Measurements from ENCODE around the gene GLT1D1. TPM values are rescaled to one million over a fixed set of nuclear protein-coding genes. Genes with fewer than 3 reads are reported as not detected.

GLT1D1 gene
- total RNA-seq, 2 experiments from 2014 or later, result not detected

GRCh38 chr12:128871516-128871892 is 18.2 kb downstream of the GLT1D1 start:
- Mint-ChIP-seq H3K36me3 (ENCODE audit: low read depth) (no peaks in the 10 kb centered on the region), H3K27me3 (ENCODE audit: low read depth) (no peaks in the 10 kb centered on the region), H3K4me1 (ENCODE audit: low read depth) (no peaks in the 10 kb centered on the region), H3K4me3 (no peak overlapping the region), H3K27ac (no peak overlapping the region), H3K9me3 (no peaks in the 10 kb centered on the region)
- no peak for DNase-seq
- intact Hi-C loops (cut with micrococcal nuclease), result no loop called here
- CTCF ChIA-PET, result no interaction called here

DNA sequence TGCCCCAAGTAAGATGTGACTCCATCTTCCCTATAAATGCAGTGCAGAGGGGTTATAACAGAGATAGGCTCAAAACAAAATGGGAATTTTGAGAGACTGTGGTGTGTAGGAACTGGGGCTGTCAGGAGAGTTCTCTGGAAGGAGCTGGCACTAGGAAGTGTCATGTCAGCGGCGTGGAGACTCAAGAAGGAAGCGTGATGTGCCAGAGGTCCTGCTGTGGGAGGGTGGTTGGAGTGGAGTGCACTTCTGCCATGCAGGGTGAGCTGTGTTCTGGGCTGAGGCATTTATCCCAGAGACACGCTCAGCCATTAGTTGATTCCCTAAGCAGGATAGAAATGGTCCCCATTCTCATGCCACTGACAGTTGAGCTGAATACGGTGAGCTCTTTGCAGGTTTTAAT is 19.0 kb downstream of the GLT1D1 start:
- Mint-ChIP-seq H3K4me3 (no peak overlapping the region), H3K9me3 (peaks cover 7% of the 10 kb centered on the region), H3K27me3 (ENCODE audit: low read depth) (no peaks in the 10 kb centered on the region), H3K4me1 (ENCODE audit: low read depth) (no peaks in the 10 kb centered on the region), H3K27ac (no peak overlapping the region), H3K36me3 (ENCODE audit: low read depth) (no peaks in the 10 kb centered on the region)
- intact Hi-C loops (cut with micrococcal nuclease), result no loop called here
- no peak for DNase-seq
- CTCF ChIA-PET, result no interaction called here

- no peak overlapping the region for H3K27ac Mint-ChIP-seq
- no peaks in the 10 kb centered on the region for H3K36me3 Mint-ChIP-seq (ENCODE audit: low read depth)
- peaks cover 16% of the 10 kb centered on the region for H3K9me3 Mint-ChIP-seq
- no peak for DNase-seq
- CTCF ChIA-PET, result interaction anchor here (0.5 kb wide), 1 partner anchor 99 kb away, joined by 5 read pairs; no protein-coding TSS in a partner anchor
- intact Hi-C loops (cut with micrococcal nuclease), result no loop called here
- no peaks in the 10 kb centered on the region for H3K4me1 Mint-ChIP-seq (ENCODE audit: low read depth)
- H3K27me3 Mint-ChIP-seq (ENCODE audit: low read depth), result no peaks in the 10 kb centered on the region
- H3K4me3 Mint-ChIP-seq, result no peak overlapping the region
Observed at GRCh38 chr12:128876559-128876958, 23.3 kb downstream of the GLT1D1 start.

GRCh38 chr12:128879898-128880764 is 26.9 kb downstream of the GLT1D1 start:
- H3K4me1 Mint-ChIP-seq (ENCODE audit: low read depth), result no peaks in the 10 kb centered on the region
- H3K36me3 Mint-ChIP-seq (ENCODE audit: low read depth), result no peaks in the 10 kb centered on the region
- H3K27ac Mint-ChIP-seq, result no peak overlapping the region
- H3K27me3 Mint-ChIP-seq (ENCODE audit: low read depth), result no peaks in the 10 kb centered on the region
- no peak overlapping the region for H3K4me3 Mint-ChIP-seq
- DNase-seq, result no peak
- peaks cover 16% of the 10 kb centered on the region for H3K9me3 Mint-ChIP-seq
- intact Hi-C loops (cut with micrococcal nuclease), result no loop called here
- CTCF ChIA-PET, result no interaction called here

DNA sequence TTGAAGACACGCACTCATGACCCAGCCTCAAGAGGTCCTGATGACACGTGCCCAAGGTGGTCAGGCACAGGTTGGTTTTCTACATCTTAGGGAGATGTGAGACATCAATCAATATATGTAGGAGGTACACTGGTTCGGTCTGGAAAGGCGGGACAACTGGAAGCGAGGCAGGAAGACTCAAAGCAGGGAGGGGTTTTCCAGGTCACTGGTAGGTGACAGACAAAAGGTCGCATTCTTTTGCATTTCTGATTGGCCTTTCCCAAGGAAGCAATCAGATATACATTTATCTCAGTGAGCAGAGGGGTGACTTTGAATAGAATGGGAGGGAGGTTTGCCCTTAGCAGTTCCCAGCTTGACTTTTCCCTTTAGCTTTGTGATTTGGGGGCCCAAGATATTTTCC is 38.6 kb downstream of the GLT1D1 start:
- Mint-ChIP-seq H3K4me1 (ENCODE audit: low read depth) (no peaks in the 10 kb centered on the region), H3K27ac (no peak overlapping the region), H3K27me3 (ENCODE audit: low read depth) (no peaks in the 10 kb centered on the region), H3K36me3 (ENCODE audit: low read depth) (no peaks in the 10 kb centered on the region), H3K9me3 (no peaks in the 10 kb centered on the region), H3K4me3 (no peak overlapping the region)
- CTCF ChIA-PET, result no interaction called here
- DNase-seq, result no peak
- intact Hi-C loops (cut with micrococcal nuclease), result no loop called here

DNA sequence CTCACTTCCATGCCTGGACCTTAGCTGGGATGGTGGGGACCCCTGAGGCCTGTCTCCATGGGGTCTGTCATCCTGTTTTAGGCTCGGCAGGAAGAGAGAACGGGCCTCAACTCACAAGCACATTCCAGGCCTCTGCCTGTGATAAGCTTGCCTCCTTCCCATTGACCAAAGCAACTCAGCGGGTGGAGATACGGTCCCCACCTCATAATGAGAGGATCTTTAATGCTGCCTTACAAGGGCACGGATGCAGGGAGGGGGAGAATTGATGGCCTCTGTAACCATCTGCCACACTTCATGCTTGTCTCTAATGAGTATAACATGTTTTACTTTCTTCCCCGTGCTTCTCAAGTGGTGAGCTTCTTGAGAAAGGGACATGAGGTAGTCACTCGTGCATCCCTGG is 50.0 kb downstream of the GLT1D1 start:
- CTCF ChIA-PET, result no interaction called here

DNA sequence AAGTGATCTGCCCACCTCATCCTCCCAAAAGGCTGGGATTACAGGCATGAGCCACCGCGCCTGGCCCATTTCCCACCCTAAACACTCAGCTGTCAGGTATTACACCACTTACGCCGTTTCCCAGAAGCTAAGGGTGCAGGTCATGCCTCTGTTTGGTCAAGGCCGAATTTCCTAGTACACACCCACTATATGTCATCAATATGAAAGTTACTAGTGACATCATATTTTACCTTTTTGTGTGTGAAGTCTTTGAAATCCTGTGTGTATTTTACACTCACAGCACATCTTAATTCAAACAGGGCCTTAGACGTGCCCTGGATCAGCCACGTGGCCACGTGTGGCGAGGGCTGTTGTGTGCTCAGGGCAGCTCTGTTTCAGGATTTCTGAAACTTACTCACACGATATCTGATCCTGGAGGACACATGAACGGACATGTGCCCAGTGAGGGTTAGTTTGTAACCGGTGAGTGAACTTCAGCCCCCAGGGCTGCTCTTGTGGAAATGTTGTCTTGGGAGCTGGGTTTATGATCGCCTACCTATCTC is 51.8 kb downstream of the GLT1D1 start:
- Mint-ChIP-seq H3K27me3 (ENCODE audit: low read depth) (no peaks in the 10 kb centered on the region), H3K27ac (no peak overlapping the region), H3K4me3 (no peak overlapping the region), H3K36me3 (ENCODE audit: low read depth) (no peaks in the 10 kb centered on the region), H3K9me3 (no peaks in the 10 kb centered on the region), H3K4me1 (ENCODE audit: low read depth) (peaks cover 3% of the 10 kb centered on the region)
- CTCF ChIA-PET, result no interaction called here
- intact Hi-C loops (cut with micrococcal nuclease), result no loop called here
- no peak for DNase-seq

More for the DNA sequence above, 50.0 kb downstream of the GLT1D1 start:
- Mint-ChIP-seq H3K27ac (no peak overlapping the region), H3K4me3 (no peak overlapping the region), H3K4me1 (ENCODE audit: low read depth) (peaks cover 3% of the 10 kb centered on the region), H3K27me3 (ENCODE audit: low read depth) (peaks cover 2% of the 10 kb centered on the region), H3K36me3 (ENCODE audit: low read depth) (no peaks in the 10 kb centered on the region), H3K9me3 (no peaks in the 10 kb centered on the region)
- DNase-seq, result no peak
- intact Hi-C loops (cut with micrococcal nuclease), result no loop called here

- Mint-ChIP-seq H3K36me3 (ENCODE audit: low read depth) (no peaks in the 10 kb centered on the region), H3K27ac (no peak overlapping the region), H3K9me3 (no peaks in the 10 kb centered on the region), H3K4me3 (no peak overlapping the region), H3K27me3 (ENCODE audit: low read depth) (no peaks in the 10 kb centered on the region), H3K4me1 (ENCODE audit: low read depth) (peaks cover 3% of the 10 kb centered on the region)
- no peak for DNase-seq
- CTCF ChIA-PET, result no interaction called here
- intact Hi-C loops (cut with micrococcal nuclease), result no loop called here
Observed at GRCh38 chr12:128906485-128907137, 53.3 kb downstream of the GLT1D1 start.

GRCh38 chr12:128908254-128908653 is 55.0 kb downstream of the GLT1D1 start:
- H3K4me3 Mint-ChIP-seq, result no peak overlapping the region
- H3K36me3 Mint-ChIP-seq (ENCODE audit: low read depth), result no peaks in the 10 kb centered on the region
- CTCF ChIA-PET, result no interaction called here

DNA sequence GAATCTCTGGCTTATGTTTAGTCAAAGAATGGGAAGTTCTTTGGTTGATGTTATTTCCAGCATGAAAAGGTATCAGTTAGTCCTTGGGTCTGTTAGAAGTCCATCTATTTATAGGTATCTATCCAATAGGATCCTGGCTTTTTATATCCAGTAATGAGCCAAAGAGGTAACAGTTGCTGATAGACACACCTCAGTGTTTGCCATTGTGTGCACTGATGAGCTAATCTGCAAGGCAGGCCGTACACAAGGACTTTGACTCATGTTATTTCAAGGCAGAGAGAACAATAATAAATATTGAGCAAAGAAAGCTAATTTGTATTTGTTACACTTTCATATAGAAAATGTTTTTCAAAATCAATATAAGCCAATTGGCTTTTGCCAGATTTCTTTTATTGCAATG is 56.4 kb downstream of the GLT1D1 start:
- Mint-ChIP-seq H3K36me3 (ENCODE audit: low read depth) (no peaks in the 10 kb centered on the region), H3K9me3 (no peaks in the 10 kb centered on the region), H3K4me3 (no peak overlapping the region), H3K4me1 (ENCODE audit: low read depth) (peaks cover 5% of the 10 kb centered on the region), H3K27me3 (ENCODE audit: low read depth) (no peaks in the 10 kb centered on the region), H3K27ac (no peak overlapping the region)
- intact Hi-C loops (cut with micrococcal nuclease), result no loop called here
- CTCF ChIA-PET, result no interaction called here
- DNase-seq, result no peak

More at GRCh38 chr12:128908254-128908653, 55.0 kb downstream of the GLT1D1 start:
- no peak for DNase-seq
- Mint-ChIP-seq H3K4me1 (ENCODE audit: low read depth) (peaks cover 3% of the 10 kb centered on the region), H3K9me3 (no peaks in the 10 kb centered on the region), H3K27me3 (ENCODE audit: low read depth) (no peaks in the 10 kb centered on the region), H3K27ac (no peak overlapping the region)
- intact Hi-C loops (cut with micrococcal nuclease), result no loop called here

DNA sequence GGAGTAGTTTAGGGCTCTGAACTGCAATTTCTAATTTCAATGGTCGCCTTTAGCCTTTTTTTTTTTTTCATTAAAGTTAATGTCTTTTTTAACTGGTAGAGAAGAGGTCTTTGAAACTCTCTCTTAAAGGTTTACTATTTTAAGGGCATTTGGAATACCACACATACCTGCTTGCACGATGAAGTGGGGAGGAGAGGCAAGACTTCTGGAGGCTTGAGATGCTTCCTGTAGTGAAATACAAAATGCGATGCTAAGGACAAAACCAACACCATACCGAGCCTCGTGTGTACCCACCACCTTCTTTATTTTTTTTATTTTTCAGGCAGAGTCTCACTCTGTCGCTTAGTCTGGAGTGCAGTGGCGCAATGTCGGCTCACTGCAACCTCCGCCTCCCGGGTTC is 57.4 kb downstream of the GLT1D1 start:
- Mint-ChIP-seq H3K4me3 (no peak overlapping the region), H3K9me3 (no peaks in the 10 kb centered on the region), H3K27me3 (ENCODE audit: low read depth) (no peaks in the 10 kb centered on the region), H3K4me1 (ENCODE audit: low read depth) (peaks cover 11% of the 10 kb centered on the region), H3K27ac (no peak overlapping the region), H3K36me3 (ENCODE audit: low read depth) (no peaks in the 10 kb centered on the region)
- DNase-seq, result no peak
- CTCF ChIA-PET, result no interaction called here
- intact Hi-C loops (cut with micrococcal nuclease), result no loop called here

- H3K27ac Mint-ChIP-seq, result no peak overlapping the region
- H3K27me3 Mint-ChIP-seq (ENCODE audit: low read depth), result no peaks in the 10 kb centered on the region
- H3K9me3 Mint-ChIP-seq, result no peaks in the 10 kb centered on the region
- no peak overlapping the region for H3K4me3 Mint-ChIP-seq
- DNase-seq, result no peak
- intact Hi-C loops (cut with micrococcal nuclease), result no loop called here
- CTCF ChIA-PET, result no interaction called here
- H3K4me1 Mint-ChIP-seq (ENCODE audit: low read depth), result peaks cover 19% of the 10 kb centered on the region
- H3K36me3 Mint-ChIP-seq (ENCODE audit: low read depth), result no peaks in the 10 kb centered on the region
Observed at GRCh38 chr12:128911861-128912260, 58.6 kb downstream of the GLT1D1 start.

Data from activated naive CD4-positive, alpha-beta T cell treated with anti-CD3 and anti-CD28 coated beads for 36 hours (primary cell).